Neural progenitor cell (in vitro differentiated cells): Measurements from ENCODE around the gene RGS3. TPM values are rescaled to one million over a fixed set of nuclear protein-coding genes. Genes with fewer than 3 reads are reported as not detected.

Source experiments
- DNase-seq: peaks from one replicate; pipeline ENCODE4 v3.0.0-alpha.2; 2016; ENCODE audit warnings: low spot score
- H2AFZ ChIP-seq: fragments of 200-600 bp; sonication (generic); replicated peaks from 2 replicates; pipeline ENCODE4 v1.6.1; 2016; ENCODE audit warnings: antibody characterized with exemption
- H3F3A ChIP-seq: fragments of 200-600 bp; sonication (generic); 2 replicates; pipeline ENCODE4 v1.6.1; 2016; ENCODE audit warnings: antibody characterized with exemption, low read depth
- H3K27ac ChIP-seq: fragments of 200-600 bp; sonication (generic); 2 replicates; pipeline ENCODE4 v1.5.1; 2016; ENCODE audit warnings: mild to moderate bottlenecking
- H3K27me3 ChIP-seq: fragments of 200-600 bp; sonication (generic); 2 replicates; pipeline ENCODE4 v1.6.1; 2016; ENCODE audit warnings: mild to moderate bottlenecking, moderate library complexity
- H3K36me3 ChIP-seq: fragments of 200-600 bp; sonication (generic); 2 replicates; pipeline ENCODE4 v1.5.1; 2016
- H3K4me1 ChIP-seq: fragments of 200-600 bp; sonication (generic); 2 replicates; pipeline ENCODE4 v1.6.1; 2016; ENCODE audit warnings: mixed run types
- H3K4me2 ChIP-seq: fragments of 200-600 bp; sonication (generic); 2 replicates; pipeline ENCODE4 v1.6.1; 2016
- H3K4me3 ChIP-seq: fragments of 200-600 bp; sonication (generic); 2 replicates; pipeline ENCODE4 v1.5.1; 2016
- H3K79me2 ChIP-seq: fragments of 200-600 bp; sonication (generic); 2 replicates; pipeline ENCODE4 v1.6.1; 2016; ENCODE audit warnings: low read depth
- H3K9ac ChIP-seq: fragments of 200-600 bp; sonication (generic); 2 replicates; pipeline ENCODE4 v1.6.1; 2016
- H3K9me3 ChIP-seq: fragments of 200-600 bp; sonication (generic); 2 replicates; pipeline ENCODE4 v1.5.1; 2016; ENCODE audit warnings: low read depth
- H4K20me1 ChIP-seq: fragments of 200-600 bp; sonication (generic); 2 replicates; pipeline ENCODE4 v1.6.1; 2016; ENCODE audit warnings: low read depth
- H3K27ac Mint-ChIP-seq: 3 replicates; pipeline ENCODE4 v1.8.0; 2021; ENCODE audit warnings: mixed read lengths
- H3K27me3 Mint-ChIP-seq: 2 replicates; pipeline ENCODE4 v1.8.0; 2022; ENCODE audit warnings: low read depth, mild to moderate bottlenecking, inconsistent platforms, moderate library complexity, mixed read lengths; ENCODE audit not compliant: insufficient read depth
- H3K36me3 Mint-ChIP-seq: 3 replicates; pipeline ENCODE4 v1.8.0; 2021; ENCODE audit warnings: mixed read lengths
- H3K4me1 Mint-ChIP-seq: 3 replicates; pipeline ENCODE4 v1.8.0; 2021; ENCODE audit warnings: mixed read lengths
- H3K4me3 Mint-ChIP-seq: 3 replicates; pipeline ENCODE4 v1.8.0; 2021; ENCODE audit warnings: mild to moderate bottlenecking, moderate library complexity, mixed read lengths
- H3K9me3 Mint-ChIP-seq: 3 replicates; pipeline ENCODE4 v1.8.0; 2020; ENCODE audit warnings: mixed read lengths
- CTCF ChIP-seq: fragments of 200-600 bp; sonication (generic); IDR thresholded peaks from 2 replicates; pipeline ENCODE4 v1.5.1; 2017; ENCODE audit warnings: antibody characterized with exemption, mild to moderate bottlenecking
- EZH2 ChIP-seq: fragments of 200-600 bp; sonication (generic); IDR thresholded peaks from 2 replicates; pipeline ENCODE4 v1.6.1; 2017; ENCODE audit warnings: antibody characterized with exemption, mild to moderate bottlenecking, moderate library complexity
- EZH2phosphoT487 ChIP-seq: fragments of 200-600 bp; sonication (generic); IDR thresholded peaks from 2 replicates; pipeline ENCODE4 v1.6.1; 2017; ENCODE audit warnings: antibody characterized with exemption
- total RNA-seq: library from RNA; depleted of rRNA; stranded (reverse); fragments of >200 nt; gene quantifications from 2 replicates; pipeline ENCODE4 v1.2.3, GENCODE V29; 2015; ENCODE audit warnings: low replicate concordance

RGS3 gene
- total RNA-seq, 1 donor from 2014 or later = 30.3 TPM

GRCh38 chr9:113421726-113422125, 41.8 kb upstream of the RGS3 start:
- Mint-ChIP-seq H3K9me3 (no peaks in the 10 kb centered on the region), H3K27ac (no peak overlapping the region), H3K4me1 (peaks cover 18% of the 10 kb centered on the region), H3K27me3 (no peaks in the 10 kb centered on the region), H3K4me3 (no peak overlapping the region), H3K36me3 (no peaks in the 10 kb centered on the region)
- no peak overlapping the region for H2AFZ ChIP-seq
- H3K27ac ChIP-seq = no peak overlapping the region
- peaks cover 10% of the 10 kb centered on the region for H3K4me1 ChIP-seq
- H3F3A ChIP-seq = no peaks in the 10 kb centered on the region
- DNase-seq = no peak
- H3K27me3 ChIP-seq = no peaks in the 10 kb centered on the region
- H4K20me1 ChIP-seq = no peaks in the 10 kb centered on the region
- no peaks in the 10 kb centered on the region for H3K79me2 ChIP-seq
- H3K4me3 ChIP-seq = no peak overlapping the region
- no peak overlapping the region for H3K9ac ChIP-seq
- no peak for TF ChIP-seq EZH2
- no peak for TF ChIP-seq CTCF
- no peak for TF ChIP-seq EZH2phosphoT487
- no peak overlapping the region for H3K4me2 ChIP-seq
- H3K9me3 ChIP-seq = no peaks in the 10 kb centered on the region
- no peaks in the 10 kb centered on the region for H3K36me3 ChIP-seq

- H3K27ac ChIP-seq = no peak overlapping the region
- no peaks in the 10 kb centered on the region for H3F3A ChIP-seq
- DNase-seq = peak; percentile 14
- H3K9me3 ChIP-seq = no peaks in the 10 kb centered on the region
- H3K79me2 ChIP-seq = no peaks in the 10 kb centered on the region
- no peak overlapping the region for H3K4me3 Mint-ChIP-seq
- no peak overlapping the region for H3K4me3 ChIP-seq
- no peaks in the 10 kb centered on the region for H3K36me3 ChIP-seq
- H3K27me3 ChIP-seq = no peaks in the 10 kb centered on the region
- H3K27ac Mint-ChIP-seq = peak overlapping the region; percentile 43
- H3K36me3 Mint-ChIP-seq = no peaks in the 10 kb centered on the region
- H3K4me1 ChIP-seq = peaks cover 8% of the 10 kb centered on the region
- no peaks in the 10 kb centered on the region for H3K27me3 Mint-ChIP-seq
- H3K9me3 Mint-ChIP-seq = no peaks in the 10 kb centered on the region
- H3K4me1 Mint-ChIP-seq = peaks cover 18% of the 10 kb centered on the region
- TF ChIP-seq EZH2 (no peak), CTCF (no peak), EZH2phosphoT487 (no peak)
- peak overlapping the region; percentile 55 for H3K4me2 ChIP-seq
- no peak overlapping the region for H3K9ac ChIP-seq
- H4K20me1 ChIP-seq = no peaks in the 10 kb centered on the region
- peak overlapping the region; percentile 98 for H2AFZ ChIP-seq
Observed at GRCh38 chr9:113425072-113425471, 38.5 kb upstream of the RGS3 start.

GRCh38 chr9:113426701-113427100, 36.8 kb upstream of the RGS3 start:
- Histone ChIP-seq H3K36me3 (no peaks in the 10 kb centered on the region), H3K79me2 (no peaks in the 10 kb centered on the region), H3K9ac (no peak overlapping the region), H4K20me1 (no peaks in the 10 kb centered on the region), H3K4me1 (peaks cover 8% of the 10 kb centered on the region), H3K4me2 (no peak overlapping the region), H3K4me3 (no peak overlapping the region), H3K27me3 (no peaks in the 10 kb centered on the region), H2AFZ (no peak overlapping the region), H3F3A (no peaks in the 10 kb centered on the region), H3K9me3 (no peaks in the 10 kb centered on the region), H3K27ac (no peak overlapping the region)
- Mint-ChIP-seq H3K4me3 (no peak overlapping the region), H3K27me3 (no peaks in the 10 kb centered on the region), H3K36me3 (no peaks in the 10 kb centered on the region), H3K9me3 (no peaks in the 10 kb centered on the region), H3K4me1 (peaks cover 11% of the 10 kb centered on the region), H3K27ac (no peak overlapping the region)
- TF ChIP-seq CTCF (no peak), EZH2phosphoT487 (no peak), EZH2 (no peak)
- DNase-seq = no peak
